GM19043 (cell line): Measurements from ENCODE around the gene FAM237B.

ENCODE experiments used
- ATAC-seq: cut with Tn5 transposase; IDR thresholded peaks from one replicate; pipeline ENCODE4 v1.9.1; 2021; ENCODE audit warnings: low read depth; ENCODE audit not compliant: unreplicated experiment

The FAM237B gene

DNA sequence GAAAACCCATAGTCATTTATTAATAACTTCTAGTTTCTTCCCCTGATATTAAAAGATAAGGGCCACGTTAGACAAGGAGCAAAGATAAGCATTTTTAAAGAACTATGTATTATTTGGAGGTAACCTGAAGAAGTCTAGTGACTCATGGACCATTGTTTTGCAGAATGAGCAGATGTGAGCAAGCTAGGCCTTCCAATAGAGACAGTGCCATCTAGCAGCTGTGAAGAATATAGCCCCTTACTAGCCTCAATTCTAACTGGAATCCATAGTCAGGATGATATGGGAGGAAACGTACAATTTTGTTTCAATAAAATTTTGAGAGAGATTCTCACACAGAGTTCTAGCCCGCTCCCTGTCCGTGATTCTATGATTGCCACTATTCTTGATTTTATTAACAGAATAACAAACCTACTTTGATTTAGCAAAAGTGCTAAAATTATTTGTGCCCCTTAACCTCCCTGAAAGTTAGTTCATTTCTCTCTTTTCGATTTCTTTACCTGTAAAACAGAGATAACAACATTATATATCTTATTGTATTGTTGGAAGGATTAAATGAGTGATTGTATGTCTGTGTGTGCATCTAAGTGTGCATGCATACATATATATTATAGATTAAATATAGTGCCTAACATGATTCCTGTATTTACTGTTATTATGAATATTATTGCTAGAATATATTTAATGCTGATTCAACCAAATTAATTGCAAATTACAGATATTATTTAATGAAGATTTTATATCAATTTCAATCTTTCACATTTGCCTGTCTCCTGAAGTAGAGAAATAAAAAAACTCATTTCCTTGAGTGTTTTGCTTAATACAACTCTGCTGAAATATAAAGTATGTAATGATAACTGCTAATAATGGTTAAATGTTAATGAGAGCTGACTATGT lies 22.7 kb downstream of the FAM237B start:
- no peak for ATAC-seq

DNA sequence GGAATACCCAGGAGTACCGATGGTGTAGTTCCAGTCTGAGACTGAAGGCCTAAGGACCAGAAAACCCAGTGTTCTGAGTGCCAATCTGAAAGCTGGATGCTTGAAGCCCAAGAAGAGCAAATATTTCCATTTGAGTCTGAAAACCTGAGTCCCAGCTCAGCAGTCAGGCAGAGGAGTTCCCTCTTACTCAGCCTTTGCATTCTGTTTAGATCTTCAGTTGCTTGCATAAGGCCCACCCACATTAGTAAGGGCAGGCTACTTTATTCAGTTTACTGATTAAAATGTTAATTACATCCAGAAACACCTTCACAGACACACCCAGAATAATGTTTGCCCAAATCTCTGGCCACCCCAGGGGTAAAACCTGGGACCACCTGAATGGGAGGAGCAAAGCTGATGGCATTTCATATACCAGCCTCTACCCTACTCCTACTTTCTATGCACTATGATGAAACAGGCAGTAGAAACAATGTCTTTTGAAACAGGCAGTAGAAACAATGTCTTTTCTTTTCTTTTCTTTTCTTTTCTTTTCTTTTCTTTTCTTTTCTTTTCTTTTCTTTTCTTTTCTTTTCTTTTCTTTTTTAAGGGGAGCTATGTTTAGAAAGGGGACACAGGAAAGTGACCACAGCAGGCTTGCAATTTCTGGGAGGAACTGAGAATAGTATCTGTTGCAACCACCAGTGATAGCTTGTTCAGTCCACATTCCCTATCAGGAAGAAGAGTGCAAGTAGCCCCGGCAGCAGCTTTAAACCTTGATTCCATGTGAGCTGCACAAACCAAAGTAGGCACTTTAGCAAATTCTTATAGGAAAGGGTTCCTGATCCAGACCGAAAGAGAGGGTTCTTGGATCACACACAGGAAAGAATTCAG lies 30.6 kb downstream of the FAM237B start:
- no peak for ATAC-seq

- ATAC-seq, result no peak
These were observed 33.0 kb downstream of the FAM237B start for GRCh38 chr7:90288154-90288553.

DNA sequence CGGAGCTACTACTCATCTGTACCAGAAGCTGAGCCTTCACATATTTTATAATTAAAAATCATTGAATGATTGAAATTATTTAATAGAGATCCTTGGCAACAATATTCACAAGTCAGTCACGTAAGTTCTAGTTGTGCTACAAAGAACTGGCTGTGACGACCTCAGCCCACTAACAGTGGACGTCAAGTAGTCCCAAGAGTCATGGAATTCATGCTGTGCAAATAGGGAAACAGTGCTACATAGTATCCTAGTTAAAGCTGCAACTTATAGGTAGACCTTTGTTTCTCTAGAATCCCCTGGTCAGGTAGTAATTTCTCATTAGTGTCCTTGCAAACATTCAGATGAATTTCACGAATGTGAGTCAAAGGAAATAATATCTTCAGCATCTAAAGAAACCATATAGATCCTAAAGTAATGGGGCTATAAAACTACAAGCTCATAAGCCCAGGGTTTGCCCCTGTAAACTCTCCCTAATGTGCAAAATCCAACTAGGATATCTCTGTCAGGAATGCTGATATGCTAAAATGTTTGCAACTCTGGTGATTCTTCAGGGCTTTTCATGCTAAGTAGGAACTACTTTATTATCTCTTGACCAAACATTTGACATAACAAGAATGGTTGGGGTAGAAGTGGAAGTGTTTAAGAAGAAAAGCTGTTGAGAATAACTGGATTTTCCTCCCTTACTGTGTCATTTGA lies 44.9 kb downstream of the FAM237B start:
- ATAC-seq, result no peak

GRCh38 chr7:90274161-90274560 lies 46.9 kb downstream of the FAM237B start:
- ATAC-seq, result no peak

DNA sequence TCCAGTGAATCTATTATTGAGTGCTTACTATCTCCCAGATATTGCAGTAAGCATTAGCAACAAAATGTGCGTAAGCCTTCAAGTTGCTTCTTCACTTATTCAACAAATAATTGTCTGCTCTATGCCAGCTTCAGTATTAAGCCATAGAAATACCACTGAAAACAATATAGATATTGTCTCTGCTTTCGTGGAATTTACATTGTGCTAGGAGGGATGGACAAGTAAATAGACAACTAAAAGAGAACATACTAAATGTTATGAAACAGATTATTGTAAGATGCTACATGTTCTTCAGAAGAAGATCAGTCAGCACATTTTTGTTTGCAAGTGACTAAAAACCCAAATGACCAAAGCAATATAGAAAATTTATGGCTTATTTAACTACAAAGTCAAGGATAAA lies 48.9 kb downstream of the FAM237B start:
- ATAC-seq, result no peak

DNA sequence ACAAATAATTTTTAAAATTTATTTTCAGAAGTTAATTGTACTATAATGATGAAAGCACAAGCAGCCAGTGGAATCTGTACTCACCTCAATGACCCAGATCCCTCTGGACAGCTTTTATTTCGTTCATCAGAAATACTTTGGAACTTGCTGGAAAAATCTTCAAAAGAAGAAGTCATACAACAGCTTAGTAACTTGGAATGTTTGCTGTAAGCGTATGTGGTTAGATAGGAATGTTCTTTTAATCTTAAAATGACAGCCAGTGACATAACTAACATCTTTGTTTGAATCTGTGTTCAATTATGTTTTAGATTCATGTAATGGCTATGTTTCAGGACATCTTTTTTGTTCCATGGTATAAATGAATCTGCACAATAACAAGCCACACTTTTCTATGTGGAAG lies 49.4 kb downstream of the FAM237B start:
- no peak for ATAC-seq

- ATAC-seq, result no peak
These were observed 50.5 kb downstream of the FAM237B start for GRCh38 chr7:90270431-90271178.

DNA sequence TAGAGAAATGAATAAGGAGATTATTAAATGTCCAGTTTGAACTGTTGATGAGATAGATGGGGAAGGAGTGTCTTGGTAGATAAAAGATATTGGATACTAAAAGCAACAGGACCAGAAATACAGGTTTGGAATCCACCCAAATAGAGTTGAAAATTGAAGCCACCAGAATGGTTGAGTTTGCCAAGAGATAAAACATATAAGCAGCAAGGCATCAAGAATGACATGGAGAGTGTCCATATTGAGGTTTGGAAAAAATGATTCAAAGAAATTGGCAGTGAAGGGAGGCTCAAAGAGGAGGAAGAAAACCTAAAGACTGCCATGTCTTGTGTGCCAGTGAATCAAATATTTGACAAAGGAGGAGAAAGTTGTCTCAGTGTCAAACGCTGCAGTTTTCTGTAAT lies 51.9 kb downstream of the FAM237B start:
- no peak for ATAC-seq

DNA sequence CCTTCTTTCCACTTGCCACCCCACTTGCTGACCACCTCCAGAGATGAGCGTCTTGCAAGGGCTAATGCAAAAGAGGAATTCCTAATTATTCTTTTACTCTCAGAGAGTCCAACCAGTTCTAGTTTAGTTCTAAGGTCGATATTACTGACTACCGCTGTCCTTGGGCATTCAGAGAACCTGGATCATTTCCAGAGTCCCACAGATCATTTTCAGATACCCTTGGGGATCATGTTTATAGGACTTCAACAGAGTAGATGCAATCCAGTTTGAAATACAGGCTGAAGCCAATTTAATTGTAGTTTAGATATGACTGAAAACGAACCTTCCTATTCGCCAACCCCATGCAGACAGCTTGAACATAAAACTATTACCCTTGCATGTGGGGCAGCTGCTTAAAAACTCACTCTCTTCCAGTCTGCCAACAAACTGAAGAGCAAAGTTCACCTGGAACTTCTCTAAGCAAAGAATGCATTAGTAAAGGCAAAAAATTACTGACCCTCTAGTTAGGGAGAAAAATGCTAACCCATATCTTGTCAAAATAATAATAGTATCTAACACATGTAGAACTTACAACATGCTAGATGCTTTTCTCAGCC lies 53.7 kb downstream of the FAM237B start:
- no peak for ATAC-seq

- no peak for ATAC-seq
These were observed 54.3 kb downstream of the FAM237B start for GRCh38 chr7:90266808-90267207.
